Caco-2 (cell line): ENCODE measurements around the gene KCTD8. TPM values are rescaled to one million over a fixed set of nuclear protein-coding genes. Genes with fewer than 3 reads are reported as not detected.

Experiments
- BruUV-seq: library from RNA; stranded (reverse); fragments of 400-500 nt; replicated peaks from 2 replicates; lab custom pipeline; 2021; lab: Mats Ljungman, UMichigan
- CTCF ChIA-PET: fragments of 300-600 bp; sonication (Branson Sonifier 250); formaldehyde crosslinking; loops from one replicate; lab custom pipeline; 2022; ENCODE audit warnings: antibody characterized with exemption; lab: Charles Lee
- POLR2A ChIA-PET: fragments of 300-600 bp; sonication (Branson Sonifier 250); formaldehyde crosslinking; loops from one replicate; lab custom pipeline; 2022; ENCODE audit warnings: antibody characterized with exemption; lab: Charles Lee
- DNase-seq, 2 experiments: peaks; one replicate each; pipeline versions ENCODE4 v3.0.0 to v3.0.0-alpha.2; 2020 to 2022
- H3K27me3 ChIP-seq: replicated peaks from 2 replicates; pipeline ENCODE4 v1.6.0; 2011; ENCODE audit warnings: low read length; ENCODE audit not compliant: control insufficient read depth, insufficient read depth
- H3K36me3 ChIP-seq: 2 replicates; pipeline ENCODE4 v1.5.1; 2011; ENCODE audit warnings: low read length; ENCODE audit not compliant: control insufficient read depth, insufficient read depth
- H3K4me1 ChIP-seq: fragments of 250-450 bp; sonication (Bioruptor Pico); 2 replicates; pipeline ENCODE4 v1.5.1; 2020; ENCODE audit warnings: mild to moderate bottlenecking
- H3K4me3 ChIP-seq: 2 replicates; pipeline ENCODE4 v1.5.1; 2011; ENCODE audit warnings: low read depth, mild to moderate bottlenecking, control low read depth, low read length
- H3K9me3 ChIP-seq: fragments of 250-450 bp; sonication (Bioruptor Pico); 2 replicates; pipeline ENCODE4 v1.5.1; 2020; ENCODE audit warnings: mild to moderate bottlenecking, moderate library complexity
- H3K27ac Mint-ChIP-seq: one replicate; pipeline ENCODE4 v1.8.0; 2022; ENCODE audit warnings: mixed read lengths; ENCODE audit not compliant: unreplicated experiment
- H3K27me3 Mint-ChIP-seq: one replicate; pipeline ENCODE4 v1.8.0; 2022; ENCODE audit warnings: mixed read lengths; ENCODE audit not compliant: insufficient read depth, unreplicated experiment
- H3K36me3 Mint-ChIP-seq: one replicate; pipeline ENCODE4 v1.8.0; 2022; ENCODE audit warnings: mild to moderate bottlenecking, mixed read lengths; ENCODE audit not compliant: insufficient read depth, unreplicated experiment
- H3K4me1 Mint-ChIP-seq: one replicate; pipeline ENCODE4 v1.8.0; 2022; ENCODE audit warnings: low read depth, mixed read lengths; ENCODE audit not compliant: unreplicated experiment
- H3K4me3 Mint-ChIP-seq: one replicate; pipeline ENCODE4 v1.8.0; 2022; ENCODE audit warnings: mild to moderate bottlenecking, moderate library complexity, mixed read lengths; ENCODE audit not compliant: unreplicated experiment
- H3K9me3 Mint-ChIP-seq: one replicate; pipeline ENCODE4 v1.8.0; 2022; ENCODE audit warnings: mixed read lengths; ENCODE audit not compliant: unreplicated experiment
- CTCF ChIP-seq, 2 experiments: fragments of 200-600 bp in 1 of 2; IDR thresholded peaks; 1 replicate in 1 of 2; 2 replicates in 1 of 2; pipeline versions ENCODE4 v1.5.1 to v1.8.0; 2011 to 2022; ENCODE audit warnings: antibody characterized with exemption in 1 of 2, control low read depth in 1 of 2, inconsistent platforms in 1 of 2, low read depth in 1 of 2, low read length in 1 of 2, mild to moderate bottlenecking in 1 of 2, moderate library complexity in 1 of 2; ENCODE audit not compliant: insufficient read depth in 1 of 2, severe bottlenecking in 1 of 2, unreplicated experiment in 1 of 2
- intact Hi-C: fragments of 100-400 bp; cut with micrococcal nuclease; formaldehyde crosslinking; loops from one replicate; pipeline ENCODE4 v1.10.0; 2022; ENCODE audit not compliant: unreplicated experiment
- total RNA-seq: library from RNA; stranded (reverse); gene quantifications from 2 replicates; pipeline ENCODE4 v1.2.3, GENCODE V29; 2022

Gene KCTD8
- total RNA-seq, 1 experiment from 2014 or later: not detected

GRCh38 chr4:44415251-44415650 lies 33.4 kb downstream of the KCTD8 start:
- intact Hi-C loops: no loop called here
- ChIA-PET POLR2A (no interaction called here), CTCF (no interaction called here)
- no TSS peak for BruUV-seq
- H3K9me3 ChIP-seq: no peaks in the 10 kb centered on the region
- no peak overlapping the region for H3K4me3 ChIP-seq
- TF ChIP-seq CTCF (IDR thresholded peaks at IDR 0.05; ENCODE audit: insufficient read depth in 1 of 2, low read depth in 1 of 2, low read length in 1 of 2, severe bottlenecking in 1 of 2, unreplicated experiment in 1 of 2): no peak
- Mint-ChIP-seq H3K4me3 (no peak overlapping the region), H3K4me1 (peaks cover 14% of the 10 kb centered on the region), H3K27ac (no peak overlapping the region), H3K27me3 (no peaks in the 10 kb centered on the region), H3K36me3 (no peaks in the 10 kb centered on the region), H3K9me3 (no peaks in the 10 kb centered on the region)
- H3K4me1 ChIP-seq: no peaks in the 10 kb centered on the region
- H3K27me3 ChIP-seq: no peaks in the 10 kb centered on the region
- H3K36me3 ChIP-seq: no peaks in the 10 kb centered on the region
- DNase-seq: no peak

GRCh38 chr4:44368413-44369167 lies 80.0 kb downstream of the KCTD8 start:
- no peak overlapping the region for H3K4me3 ChIP-seq
- H3K4me3 Mint-ChIP-seq: no peak overlapping the region
- H3K36me3 ChIP-seq: no peaks in the 10 kb centered on the region
- POLR2A ChIA-PET: no interaction called here
- CTCF ChIA-PET: no interaction called here
- BruUV-seq: no TSS peak
- peaks cover 3% of the 10 kb centered on the region for H3K27me3 Mint-ChIP-seq
- H3K9me3 ChIP-seq: no peaks in the 10 kb centered on the region
- no peaks in the 10 kb centered on the region for H3K4me1 Mint-ChIP-seq
- intact Hi-C loops: no loop called here
- no peaks in the 10 kb centered on the region for H3K4me1 ChIP-seq
- no peaks in the 10 kb centered on the region for H3K27me3 ChIP-seq
- H3K9me3 Mint-ChIP-seq: no peaks in the 10 kb centered on the region
- TF ChIP-seq CTCF (IDR thresholded peaks at IDR 0.05; ENCODE audit: insufficient read depth in 1 of 2, low read depth in 1 of 2, low read length in 1 of 2, severe bottlenecking in 1 of 2, unreplicated experiment in 1 of 2): no peak
- no peak for DNase-seq
- no peak overlapping the region for H3K27ac Mint-ChIP-seq
- no peaks in the 10 kb centered on the region for H3K36me3 Mint-ChIP-seq

GRCh38 chr4:44354172-44354571 lies 94.4 kb downstream of the KCTD8 start:
- Mint-ChIP-seq H3K4me1 (no peaks in the 10 kb centered on the region), H3K27me3 (no peaks in the 10 kb centered on the region), H3K27ac (no peak overlapping the region), H3K4me3 (no peak overlapping the region), H3K9me3 (no peaks in the 10 kb centered on the region), H3K36me3 (no peaks in the 10 kb centered on the region)
- Histone ChIP-seq H3K9me3 (no peaks in the 10 kb centered on the region), H3K27me3 (no peaks in the 10 kb centered on the region), H3K4me3 (no peak overlapping the region), H3K36me3 (no peaks in the 10 kb centered on the region), H3K4me1 (no peaks in the 10 kb centered on the region)
- DNase-seq: no peak
- no peak for TF ChIP-seq CTCF (IDR thresholded peaks at IDR 0.05; ENCODE audit: insufficient read depth in 1 of 2, low read depth in 1 of 2, low read length in 1 of 2, severe bottlenecking in 1 of 2, unreplicated experiment in 1 of 2)
- CTCF ChIA-PET: no interaction called here
- POLR2A ChIA-PET: no interaction called here
- no TSS peak for BruUV-seq
- intact Hi-C loops: no loop called here
